GM18873 (cell line): ENCODE results near the gene TUBGCP2.
"Not testable (repeated sequence)": the region's sequence is repeated elsewhere in the genome, so short reads cannot be mapped to it uniquely, and the experiment has no call there.

Experiments
- ATAC-seq: cut with Tn5 transposase; IDR thresholded peaks from one replicate; pipeline ENCODE4 v1.9.1; 2021; ENCODE audit warnings: mild to moderate bottlenecking, moderate library complexity, moderate number of reproducible peaks; ENCODE audit not compliant: unreplicated experiment, low FRiP score

TUBGCP2 gene

GRCh38 chr10:133235265-133235855 is 73.3 kb downstream of the TUBGCP2 start:
- ATAC-seq, result no peak

- not testable (repeated sequence) for ATAC-seq
These were observed 73.9 kb downstream of the TUBGCP2 start for GRCh38 chr10:133234796-133235195.

- ATAC-seq, result no peak
These were observed 76.6 kb downstream of the TUBGCP2 start for GRCh38 chr10:133231946-133232574.

- no peak for ATAC-seq
These were observed 77.3 kb downstream of the TUBGCP2 start for GRCh38 chr10:133231244-133231945.

GRCh38 chr10:133230387-133231195 is 78.1 kb downstream of the TUBGCP2 start:
- ATAC-seq, result no peak

- no peak for ATAC-seq
These were observed 78.7 kb downstream of the TUBGCP2 start, which contains the start of gene UTF1 for GRCh38 chr10:133230044-133230361. Gene UTF1 (plus strand): TSS chr10:133230217. CDS start chr10:133230289, 72 bp downstream.

GRCh38 chr10:133229265-133230043 is 79.2 kb downstream of the TUBGCP2 start:
- no peak for ATAC-seq
